Measurements from ENCODE around the gene ZDHHC18. TPM values are rescaled to one million over a fixed set of nuclear protein-coding genes. Genes with fewer than 3 reads are reported as not detected.
A peak's percentile ranks its signal among the peaks of the same experiment; 100 is the strongest.

ZDHHC18 gene
- total RNA-seq, 1 donor from 2014 or later, result 22.3 TPM

GRCh38 chr1:26900815-26901511, 74.5 kb downstream of the ZDHHC18 start:
- Histone ChIP-seq H3K36me3 (ENCODE audit: insufficient read depth, low read length) (peaks cover 1% of the 10 kb centered on the region), H3K79me2 (ENCODE audit: insufficient read depth, low read length) (peaks cover 33% of the 10 kb centered on the region), H4K20me1 (ENCODE audit: insufficient read depth, low read length) (no peaks in the 10 kb centered on the region), H2AFZ (ENCODE audit: low read depth, low read length) (peak overlapping the region; percentile 78), H3K4me1 (ENCODE audit: insufficient read depth, low read length) (peaks cover 12% of the 10 kb centered on the region), H3K4me2 (ENCODE audit: low read length) (peak overlapping the region; percentile 92), H3K9ac (ENCODE audit: low read length) (peak overlapping the region; percentile 93), H3K4me3 (ENCODE audit: insufficient read depth, low read depth, low read length) (peak overlapping the region; percentile 79), H3K27ac (ENCODE audit: low read depth, low read length) (peak overlapping the region; percentile 88), H3K27me3 (ENCODE audit: insufficient read depth, low read length) (no peaks in the 10 kb centered on the region), H3K9me3 (ENCODE audit: insufficient read depth, low read depth, low read length) (no peaks in the 10 kb centered on the region)
- peak; percentile 45 for FAIRE-seq
- Mint-ChIP-seq H3K36me3 (ENCODE audit: low read depth, unreplicated experiment) (no peaks in the 10 kb centered on the region), H3K4me3 (ENCODE audit: unreplicated experiment) (peak overlapping the region; percentile 95), H3K27me3 (ENCODE audit: low read depth, unreplicated experiment) (no peaks in the 10 kb centered on the region), H3K9me3 (ENCODE audit: unreplicated experiment) (no peaks in the 10 kb centered on the region), H3K4me1 (ENCODE audit: low read depth, unreplicated experiment) (peaks cover 4% of the 10 kb centered on the region), H3K27ac (ENCODE audit: unreplicated experiment) (peak overlapping the region; percentile 83)
- TF ChIP-seq CTCF (IDR thresholded peaks at IDR 0.05; ENCODE audit: insufficient read depth, low read depth, low read length) (no peak), EZH2 (IDR thresholded peaks at IDR 0.05; ENCODE audit: insufficient read depth, low read length) (no peak)
- no peak for DNase-seq (ENCODE audit: low read depth)

Other genes with a start within 250 kb of the ZDHHC18 start
- 72.3 and 85.1 TPM in 2 replicates for gene ARID1A, start 130.7 kb upstream of the ZDHHC18 start, total RNA-seq
- gene PIGV, start 38.7 kb upstream of the ZDHHC18 start, total RNA-seq, result 7.9 and 10.6 TPM in 2 replicates
- 5.5 and 14.5 TPM in 2 replicates for gene SFN, start 36.5 kb downstream of the ZDHHC18 start, total RNA-seq
- gene GPN2, start 63.6 kb downstream of the ZDHHC18 start, total RNA-seq, result 24.5 and 25.5 TPM in 2 replicates
- 12.8 and 13.7 TPM in 2 replicates for gene GPATCH3, start 73.8 kb downstream of the ZDHHC18 start, total RNA-seq
- gene NR0B2, start 87.3 kb downstream of the ZDHHC18 start, total RNA-seq, result not detected in 2 replicates
- gene NUDC, start 95.1 kb downstream of the ZDHHC18 start, total RNA-seq, result 70.2 and 71.6 TPM in 2 replicates
- 0.22 and 0.54 TPM in 2 replicates for gene KDF1, start 133.8 kb downstream of the ZDHHC18 start, total RNA-seq
- gene TRNP1, start 167.0 kb downstream of the ZDHHC18 start, total RNA-seq, result 16.4 and 19.2 TPM in 2 replicates
- 5.9 and 9.8 TPM in 2 replicates for gene TENT5B, start 186.2 kb downstream of the ZDHHC18 start, total RNA-seq